Measurements from ENCODE around the gene KRTAP25-1.

The KRTAP25-1 gene

DNA sequence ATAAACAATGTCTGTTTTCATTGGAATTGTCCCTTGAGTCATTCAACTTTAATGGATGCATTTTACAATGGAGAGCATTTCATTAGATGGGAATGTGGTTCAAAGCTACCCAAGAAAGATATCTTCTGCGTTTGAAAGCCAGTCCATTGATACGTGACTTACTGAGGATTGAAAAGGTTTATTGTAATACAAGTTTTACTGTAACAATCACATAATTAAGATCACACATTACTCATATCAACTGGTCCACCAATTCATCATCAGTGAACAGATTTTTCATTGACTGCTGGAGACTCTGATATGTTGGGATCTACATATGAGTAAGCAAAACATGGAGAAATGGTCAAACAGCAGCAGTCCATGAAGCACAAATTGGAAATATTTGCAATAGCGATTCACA is 39.4 kb downstream of the KRTAP25-1 start:
- H3K27ac ChIP-seq (ENCODE audit: low read depth, low read length, severe bottlenecking) = no peak overlapping the region

DNA sequence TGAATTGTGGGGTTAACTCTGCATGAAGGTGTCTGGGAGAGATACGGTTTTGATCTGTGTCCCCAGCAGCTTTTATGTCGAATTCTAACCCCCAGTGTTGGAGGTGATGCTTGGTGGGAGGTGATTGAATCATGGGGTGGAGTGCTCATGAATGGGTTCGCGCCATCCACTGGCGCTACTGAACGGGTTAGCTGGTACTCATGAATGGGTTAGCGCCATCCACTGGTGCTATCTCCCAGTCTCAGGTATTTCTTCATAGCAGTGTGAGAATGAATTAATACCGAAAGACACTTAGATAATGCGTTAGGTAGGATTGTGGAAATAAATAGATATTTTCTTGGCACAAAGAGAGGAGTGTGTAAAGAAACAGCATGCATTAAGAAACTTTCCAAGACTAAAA is 40.5 kb downstream of the KRTAP25-1 start:
- no peak overlapping the region for H3K27ac ChIP-seq (ENCODE audit: low read depth, low read length, severe bottlenecking)
- H3K4me1 ChIP-seq (ENCODE audit: control insufficient read depth, insufficient read depth, low read length, poor library complexity, severe bottlenecking) = no peaks in the 10 kb centered on the region
- WGBS, 2 experiments (ENCODE audit: insufficient coverage in 2 of 2) = 96 to 98% methylated on average over 7 of the region's 9 CpGs
- no peak overlapping the region for H3K4me3 ChIP-seq (ENCODE audit: extremely low read depth, insufficient read depth, low read length, poor library complexity, severe bottlenecking)
- H3K9me3 ChIP-seq (ENCODE audit: control insufficient read depth, low read length) = no peaks in the 10 kb centered on the region
- H3K36me3 ChIP-seq (ENCODE audit: control insufficient read depth, insufficient read depth, low read length) = no peaks in the 10 kb centered on the region

More for the DNA sequence above, 39.4 kb downstream of the KRTAP25-1 start:
- WGBS, 2 experiments (ENCODE audit: insufficient coverage in 2 of 2) = 80 to 100% methylated on average over 1 of the region's 3 CpGs
- Histone ChIP-seq H3K9me3 (ENCODE audit: control insufficient read depth, low read length) (no peaks in the 10 kb centered on the region), H3K4me3 (ENCODE audit: extremely low read depth, insufficient read depth, low read length, poor library complexity, severe bottlenecking) (no peak overlapping the region), H3K36me3 (ENCODE audit: control insufficient read depth, insufficient read depth, low read length) (no peaks in the 10 kb centered on the region), H3K4me1 (ENCODE audit: control insufficient read depth, insufficient read depth, low read length, poor library complexity, severe bottlenecking) (no peaks in the 10 kb centered on the region)

DNA sequence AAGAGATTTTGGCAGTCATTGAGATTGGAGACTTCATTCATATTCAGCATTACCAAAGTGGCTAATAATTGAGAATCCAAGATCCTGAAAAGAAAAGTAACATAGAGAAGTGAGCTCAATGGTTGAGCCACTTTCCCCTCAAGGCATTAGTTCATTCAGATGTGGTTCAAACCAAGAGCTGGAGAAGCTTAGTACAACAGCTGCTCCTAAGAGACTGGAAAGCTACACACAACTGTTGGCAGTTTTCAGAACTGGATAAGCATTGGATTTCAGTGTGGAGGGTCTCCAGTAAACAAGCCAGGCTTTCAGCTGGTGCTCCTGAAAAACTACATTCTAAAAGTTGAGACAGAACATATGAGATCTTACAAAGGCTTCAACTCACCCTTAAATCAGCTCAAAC is 44.3 kb downstream of the KRTAP25-1 start:
- H3K27ac ChIP-seq (ENCODE audit: low read depth, low read length, severe bottlenecking) = no peak overlapping the region
- no peaks in the 10 kb centered on the region for H3K9me3 ChIP-seq (ENCODE audit: control insufficient read depth, low read length)
- H3K36me3 ChIP-seq (ENCODE audit: control insufficient read depth, insufficient read depth, low read length) = no peaks in the 10 kb centered on the region
- H3K4me1 ChIP-seq (ENCODE audit: control insufficient read depth, insufficient read depth, low read length, poor library complexity, severe bottlenecking) = no peaks in the 10 kb centered on the region
- H3K4me3 ChIP-seq (ENCODE audit: extremely low read depth, insufficient read depth, low read length, poor library complexity, severe bottlenecking) = no peak overlapping the region

DNA sequence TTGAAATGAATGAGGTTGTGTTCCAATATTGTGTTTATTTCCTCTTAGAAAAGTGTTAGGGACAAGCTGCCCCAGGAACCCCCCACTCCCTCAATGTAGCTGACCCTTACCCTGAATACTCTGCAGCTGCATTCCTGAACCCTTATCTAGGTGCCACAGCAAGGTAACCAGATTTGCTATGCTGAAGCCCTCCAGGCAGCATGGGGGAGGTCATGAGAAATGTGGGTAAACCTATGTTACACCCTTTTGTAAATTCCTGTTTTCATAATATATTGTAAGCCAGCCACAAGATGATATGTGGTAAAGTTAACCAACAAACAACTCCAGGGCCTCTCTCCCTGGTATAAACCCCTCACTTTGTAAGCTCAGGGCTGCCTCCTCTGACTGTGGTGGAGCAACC is 45.6 kb downstream of the KRTAP25-1 start:
- Histone ChIP-seq H3K36me3 (ENCODE audit: control insufficient read depth, insufficient read depth, low read length) (no peaks in the 10 kb centered on the region), H3K4me3 (ENCODE audit: extremely low read depth, insufficient read depth, low read length, poor library complexity, severe bottlenecking) (no peak overlapping the region), H3K27ac (ENCODE audit: low read depth, low read length, severe bottlenecking) (no peak overlapping the region), H3K9me3 (ENCODE audit: control insufficient read depth, low read length) (no peaks in the 10 kb centered on the region), H3K4me1 (ENCODE audit: control insufficient read depth, insufficient read depth, low read length, poor library complexity, severe bottlenecking) (no peaks in the 10 kb centered on the region)

DNA sequence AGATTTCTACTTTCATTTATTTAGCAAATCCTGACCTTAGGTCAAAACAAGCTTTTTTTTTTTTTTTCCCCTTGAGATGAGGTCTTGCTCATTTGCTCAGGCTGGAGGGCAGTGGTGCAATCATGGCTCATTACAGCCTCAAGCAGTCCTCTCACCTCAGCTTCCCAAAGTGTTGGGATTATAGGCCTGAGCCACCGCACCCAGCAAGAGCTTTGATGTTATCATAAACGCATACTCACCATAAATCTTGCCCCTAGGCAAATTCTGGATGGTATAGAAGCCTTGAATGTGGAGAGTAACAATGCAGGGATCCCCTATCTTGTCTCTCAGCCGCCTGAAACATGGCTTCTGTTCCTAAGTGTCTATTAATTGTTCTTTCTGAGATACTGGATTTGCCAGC is 48.7 kb downstream of the KRTAP25-1 start:
- no peaks in the 10 kb centered on the region for H3K4me1 ChIP-seq (ENCODE audit: control insufficient read depth, insufficient read depth, low read length, poor library complexity, severe bottlenecking)
- H3K9me3 ChIP-seq (ENCODE audit: control insufficient read depth, low read length) = no peaks in the 10 kb centered on the region
- no CpG with 5 or more reads among the region's 3 CpGs for WGBS, 2 experiments (ENCODE audit: insufficient coverage in 2 of 2)
- no peaks in the 10 kb centered on the region for H3K36me3 ChIP-seq (ENCODE audit: control insufficient read depth, insufficient read depth, low read length)
- no peak overlapping the region for H3K27ac ChIP-seq (ENCODE audit: low read depth, low read length, severe bottlenecking)
- H3K4me3 ChIP-seq (ENCODE audit: extremely low read depth, insufficient read depth, low read length, poor library complexity, severe bottlenecking) = no peak overlapping the region
